GM18951 (cell line): ENCODE data around the gene NAB1.

Source experiments
- POLR2A ChIP-seq: IDR thresholded peaks from 4 replicates; pipeline ENCODE4 v1.6.1; 2011; ENCODE audit warnings: mild to moderate bottlenecking; ENCODE audit not compliant: insufficient read length, insufficient read depth; ENCODE audit errors: extremely low read depth
- in situ Hi-C: fragments of 300-500 bp; cut with MboI; formaldehyde crosslinking; loops from one replicate; pipeline ENCODE4 v1.12.0; 2022; ENCODE audit warnings: low sequenced_read_pairs, mixed read lengths, inconsistent platforms; ENCODE audit not compliant: unreplicated experiment

NAB1 gene

DNA sequence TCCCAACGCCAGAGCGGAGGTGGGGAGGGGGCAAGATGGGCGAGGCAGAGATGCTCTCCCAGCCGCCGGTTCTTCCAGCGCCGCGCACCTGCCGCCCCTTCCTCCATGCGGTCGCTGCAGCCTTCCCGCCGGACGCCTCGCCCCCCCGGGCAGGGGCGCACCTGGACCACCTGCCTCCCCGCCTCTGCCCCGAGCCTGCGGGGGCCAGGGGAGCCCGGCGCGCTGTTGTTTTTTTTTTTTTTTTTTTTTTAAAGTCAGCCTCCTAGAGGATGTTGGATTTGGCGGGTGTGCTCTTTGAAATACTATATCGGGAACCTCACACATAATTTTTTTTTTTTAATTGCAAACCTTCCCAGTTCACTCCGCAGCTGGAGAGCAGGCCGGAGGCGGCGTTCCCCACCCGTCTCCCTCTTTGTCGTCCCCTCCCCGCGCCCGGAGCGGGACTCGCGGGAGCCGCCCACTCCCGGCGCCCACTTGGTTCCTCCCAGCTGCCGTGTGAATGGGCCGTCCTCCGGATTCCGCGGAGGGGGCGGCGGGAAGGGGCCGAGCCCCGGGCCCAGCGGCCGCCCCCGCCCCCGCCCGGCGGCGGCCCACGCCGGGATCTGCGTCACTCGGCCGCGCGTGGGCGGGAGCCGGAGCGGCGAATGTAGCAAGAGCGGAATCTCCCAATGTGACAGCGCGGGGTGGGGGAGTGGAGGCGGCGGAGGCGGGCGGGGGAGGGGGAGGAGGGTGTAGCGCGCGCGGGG is 421 bp upstream of the NAB1 start:
- in situ Hi-C loops = no loop called here
- TF ChIP-seq POLR2A = peak; percentile 56

DNA sequence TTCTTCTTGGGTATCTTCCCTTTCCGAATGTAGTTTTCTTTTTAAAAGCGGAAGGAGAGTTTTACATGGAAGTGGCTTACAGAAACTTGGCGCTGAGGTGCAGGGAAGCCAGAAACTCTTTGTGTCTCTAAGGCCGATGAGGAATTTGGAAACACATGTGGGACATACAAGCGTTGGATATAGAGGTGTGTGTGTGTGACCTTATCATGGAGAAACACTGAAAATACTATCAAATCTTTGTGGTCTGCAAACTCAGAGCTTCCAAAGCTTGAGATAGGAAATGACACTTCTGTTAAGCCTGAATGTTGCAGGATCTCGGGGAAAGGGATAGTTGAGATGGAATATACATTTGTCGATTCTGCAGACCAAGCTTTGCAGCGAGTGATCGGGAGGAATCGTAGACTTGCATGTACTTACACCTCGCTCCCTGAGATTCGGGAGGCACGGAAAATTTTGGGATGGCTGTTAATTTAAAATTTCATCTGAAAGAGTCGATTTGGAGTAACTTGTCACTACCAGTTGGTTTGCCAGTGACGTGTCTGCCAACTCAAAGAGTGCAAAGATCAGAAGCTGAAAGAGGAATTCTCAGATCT is 1.0 kb downstream of the NAB1 start:
- TF ChIP-seq POLR2A = no peak
- in situ Hi-C loops = loop anchor here (10.0 kb wide), 1 partner anchor 115 kb away; the partner anchor contains the start of gene NEMP2

GRCh38 chr2:190651413-190651812 is 2.5 kb downstream of the NAB1 start:
- in situ Hi-C loops = loop anchor here (10.0 kb wide), 1 partner anchor 117 kb away; the partner anchor contains the start of gene NEMP2
- no peak for TF ChIP-seq POLR2A

DNA sequence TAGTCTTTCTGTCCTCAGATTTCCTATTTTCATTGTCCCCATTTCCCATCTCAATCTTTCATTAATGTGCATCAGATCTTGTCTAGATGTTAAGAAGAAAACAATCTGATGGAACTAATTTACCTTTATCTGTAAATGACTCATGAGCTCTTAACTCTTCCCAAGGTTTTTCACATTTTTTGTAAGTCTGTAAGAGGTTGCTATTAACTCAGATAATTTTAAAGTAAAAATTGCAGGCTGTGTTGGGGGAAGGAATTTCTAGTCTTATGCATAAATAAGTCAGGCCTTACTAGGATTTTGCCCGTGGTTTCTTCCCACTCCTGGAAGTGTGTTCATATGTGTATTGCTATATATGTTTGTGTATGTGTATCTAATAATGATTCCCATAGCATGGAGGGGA is 4.3 kb downstream of the NAB1 start:
- in situ Hi-C loops = loop anchor here (10.0 kb wide), 1 partner anchor 118 kb away; the partner anchor contains the start of gene NEMP2
- TF ChIP-seq POLR2A = no peak

- in situ Hi-C loops = loop anchor here (10.0 kb wide), 1 partner anchor 119 kb away; the partner anchor contains the start of gene NEMP2
- no peak for TF ChIP-seq POLR2A
These were observed 5.0 kb downstream of the NAB1 start for GRCh38 chr2:190653931-190654330.

- in situ Hi-C loops = loop anchor here (10.0 kb wide), 1 partner anchor 120 kb away; the partner anchor contains the start of gene NEMP2
These were observed 6.2 kb downstream of the NAB1 start for GRCh38 chr2:190655113-190655512.

GRCh38 chr2:190655570-190655969 is 6.7 kb downstream of the NAB1 start:
- no peak for TF ChIP-seq POLR2A
- in situ Hi-C loops = loop anchor here (10.0 kb wide), 1 partner anchor 121 kb away; the partner anchor contains the start of gene NEMP2

More at GRCh38 chr2:190655113-190655512, 6.2 kb downstream of the NAB1 start:
- TF ChIP-seq POLR2A = no peak

GRCh38 chr2:190656301-190656700 is 7.4 kb downstream of the NAB1 start:
- in situ Hi-C loops = loop anchor here (10.0 kb wide), 1 partner anchor 122 kb away; the partner anchor contains the start of gene NEMP2
- no peak for TF ChIP-seq POLR2A

DNA sequence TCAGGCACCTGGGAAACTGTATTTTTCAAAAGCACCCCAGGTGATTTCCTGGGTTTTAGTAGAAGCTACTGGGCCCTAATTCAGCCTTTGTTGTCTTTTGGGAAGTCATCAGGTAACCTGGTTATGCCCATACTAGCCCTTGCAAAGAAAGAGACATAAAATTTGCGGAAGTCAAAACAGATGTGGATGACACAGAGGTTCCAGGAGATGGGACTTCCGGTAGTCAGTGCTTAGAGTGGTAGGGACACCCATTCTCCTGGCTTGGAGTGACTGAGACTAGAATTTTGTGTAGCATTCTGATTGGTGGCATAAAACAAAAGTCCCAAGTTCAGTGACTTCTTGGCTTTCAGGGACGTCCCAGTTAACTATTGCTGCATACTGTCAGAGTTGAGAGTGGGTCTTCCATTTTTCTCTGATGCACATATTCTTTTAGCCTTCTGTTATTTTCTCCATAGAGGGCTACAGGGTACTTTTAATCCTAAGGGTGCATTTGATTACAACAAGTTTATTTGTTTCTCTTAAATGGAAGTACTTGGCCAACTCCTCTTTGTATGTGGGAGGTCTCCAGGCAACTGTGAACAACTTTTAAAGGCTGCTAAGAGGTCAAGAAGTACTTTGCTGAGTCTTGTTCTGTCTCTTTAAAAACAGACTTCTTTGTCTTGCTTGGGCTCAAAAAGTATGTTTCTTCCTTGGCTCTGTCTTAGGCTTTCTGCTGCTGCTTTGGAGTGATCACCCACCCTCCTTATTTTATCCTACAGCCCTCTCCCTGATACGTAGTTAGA is 8.8 kb downstream of the NAB1 start:
- no peak for TF ChIP-seq POLR2A
- in situ Hi-C loops = loop anchor here (10.0 kb wide), 1 partner anchor 123 kb away; the partner anchor contains the start of gene NEMP2

DNA sequence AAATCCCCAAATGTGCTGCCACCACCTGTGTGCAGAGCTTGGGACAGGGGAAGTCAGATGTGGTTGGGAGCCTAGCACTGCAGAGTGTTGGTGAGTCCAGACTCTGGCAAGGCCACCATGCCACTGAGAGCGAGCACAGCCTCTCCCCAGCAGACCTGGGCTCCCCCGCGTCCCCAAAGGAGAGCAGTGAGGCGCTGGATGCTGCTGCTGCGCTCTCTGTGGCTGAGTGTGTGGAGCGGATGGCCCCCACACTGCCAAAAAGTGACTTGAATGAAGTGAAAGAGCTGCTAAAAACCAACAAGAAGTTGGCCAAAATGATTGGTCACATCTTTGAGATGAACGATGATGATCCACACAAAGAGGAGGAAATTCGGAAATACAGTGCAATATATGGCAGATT is 10.7 kb downstream of the NAB1 start:
- in situ Hi-C loops = loop anchor here (10.0 kb wide), 1 partner anchor 125 kb away; the partner anchor contains the start of gene NEMP2
- TF ChIP-seq POLR2A = no peak

DNA sequence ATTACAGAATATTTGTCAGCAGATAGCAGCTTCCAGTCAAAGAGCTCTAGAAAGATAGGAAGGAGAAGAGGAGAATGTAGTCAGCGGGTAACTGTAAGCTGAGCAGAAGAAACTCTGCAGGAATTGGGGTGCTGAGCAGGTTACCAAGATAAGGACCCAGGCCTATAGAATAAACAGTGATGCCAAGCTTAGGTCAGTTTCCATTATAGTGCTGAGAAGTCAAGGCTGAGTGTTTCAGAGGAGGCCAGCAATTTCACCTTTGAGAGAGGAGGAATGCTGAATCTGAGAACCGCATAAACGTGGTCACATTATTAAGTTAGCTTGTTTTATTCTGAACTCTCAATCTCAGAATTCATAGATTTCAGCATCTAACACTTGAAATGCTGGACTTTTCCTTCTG is 13.9 kb downstream of the NAB1 start:
- TF ChIP-seq POLR2A = no peak
- in situ Hi-C loops = no loop called here

DNA sequence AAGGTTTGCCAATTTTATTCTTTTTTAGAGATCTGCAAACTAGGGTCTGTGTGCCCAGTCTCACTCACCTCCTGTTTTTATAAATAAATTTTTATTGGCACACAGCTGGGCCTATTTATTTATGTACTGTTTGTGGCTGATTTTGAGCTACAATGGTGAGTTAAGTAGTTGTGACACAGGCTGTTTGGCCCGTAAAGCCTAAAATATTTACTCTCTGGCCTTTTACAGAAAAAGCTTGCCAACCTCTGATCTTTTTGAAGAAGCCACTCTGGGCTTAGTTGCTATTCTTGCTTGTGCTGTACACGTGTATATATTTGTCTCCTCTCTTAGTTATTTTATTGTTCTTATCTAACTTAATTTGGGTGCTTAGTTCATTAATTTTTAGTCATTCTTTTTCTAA is 14.5 kb downstream of the NAB1 start:
- in situ Hi-C loops = no loop called here
- TF ChIP-seq POLR2A = no peak

- in situ Hi-C loops = no loop called here
- TF ChIP-seq POLR2A = no peak
These were observed 15.0 kb downstream of the NAB1 start for GRCh38 chr2:190663839-190664238.
